Measurements from ENCODE around the gene EEPD1.

DNA sequence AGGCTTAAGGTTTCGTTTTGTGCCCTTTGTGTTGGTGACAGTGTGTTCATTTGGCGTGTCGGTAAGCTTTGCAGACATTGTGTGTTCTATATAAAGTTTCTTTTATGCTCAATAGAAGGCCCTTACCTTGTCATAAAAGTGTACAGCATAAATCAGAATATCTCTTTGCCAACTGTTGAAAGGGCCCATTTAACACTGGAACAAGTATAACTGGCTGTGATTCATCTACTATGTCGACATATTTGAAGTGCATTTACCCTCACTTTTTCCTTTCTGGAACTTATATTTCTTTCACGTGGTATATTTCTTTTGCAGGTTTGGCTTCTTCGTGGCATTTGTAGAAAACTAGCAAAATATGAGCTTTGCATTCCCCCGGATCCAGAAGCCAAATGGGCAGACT, 32.7 kb downstream of the EEPD1 start:
- TF ChIP-seq, protein P1, sequence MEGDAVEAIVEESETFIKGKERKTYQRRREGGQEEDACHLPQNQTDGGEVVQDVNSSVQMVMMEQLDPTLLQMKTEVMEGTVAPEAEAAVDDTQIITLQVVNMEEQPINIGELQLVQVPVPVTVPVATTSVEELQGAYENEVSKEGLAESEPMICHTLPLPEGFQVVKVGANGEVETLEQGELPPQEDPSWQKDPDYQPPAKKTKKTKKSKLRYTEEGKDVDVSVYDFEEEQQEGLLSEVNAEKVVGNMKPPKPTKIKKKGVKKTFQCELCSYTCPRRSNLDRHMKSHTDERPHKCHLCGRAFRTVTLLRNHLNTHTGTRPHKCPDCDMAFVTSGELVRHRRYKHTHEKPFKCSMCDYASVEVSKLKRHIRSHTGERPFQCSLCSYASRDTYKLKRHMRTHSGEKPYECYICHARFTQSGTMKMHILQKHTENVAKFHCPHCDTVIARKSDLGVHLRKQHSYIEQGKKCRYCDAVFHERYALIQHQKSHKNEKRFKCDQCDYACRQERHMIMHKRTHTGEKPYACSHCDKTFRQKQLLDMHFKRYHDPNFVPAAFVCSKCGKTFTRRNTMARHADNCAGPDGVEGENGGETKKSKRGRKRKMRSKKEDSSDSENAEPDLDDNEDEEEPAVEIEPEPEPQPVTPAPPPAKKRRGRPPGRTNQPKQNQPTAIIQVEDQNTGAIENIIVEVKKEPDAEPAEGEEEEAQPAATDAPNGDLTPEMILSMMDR (IDR thresholded peaks at IDR 0.05): no peak
- no peak for TF ChIP-seq POLR2A (IDR thresholded peaks at IDR 0.05)
